WTC11 (cell line): Measurements from ENCODE around the gene GNRHR.

ENCODE experiments used
- ATF6 ChIP-seq: sonication (generic); formaldehyde crosslinking; IDR thresholded peaks from 2 replicates; pipeline ENCODE4 v1.8.1; 2023; ENCODE audit warnings: mild to moderate bottlenecking, missing genetic modification reagents
- CTCF ChIP-seq: fragments of 200-600 bp; IDR thresholded peaks from 2 replicates; pipeline ENCODE4 v1.8.0; 2022; ENCODE audit warnings: antibody characterized with exemption
- E2F5 ChIP-seq: sonication (generic); formaldehyde crosslinking; IDR thresholded peaks from 2 replicates; pipeline ENCODE4 v1.8.1; 2022; ENCODE audit warnings: mild to moderate bottlenecking, moderate library complexity, missing genetic modification reagents
- ESRRA ChIP-seq: sonication (generic); formaldehyde crosslinking; IDR thresholded peaks from 2 replicates; pipeline ENCODE4 v1.8.1; 2022; ENCODE audit warnings: mild to moderate bottlenecking, missing genetic modification reagents, borderline replicate concordance
- ETV6 ChIP-seq: sonication (generic); formaldehyde crosslinking; IDR thresholded peaks from 2 replicates; pipeline ENCODE4 v1.8.1; 2022; ENCODE audit warnings: mild to moderate bottlenecking, missing genetic modification reagents
- MAX ChIP-seq: sonication (generic); formaldehyde crosslinking; IDR thresholded peaks from 2 replicates; pipeline ENCODE4 v1.8.0; 2022; ENCODE audit warnings: mild to moderate bottlenecking, missing genetic modification reagents
- NR1H2 ChIP-seq: sonication (generic); formaldehyde crosslinking; IDR thresholded peaks from 2 replicates; pipeline ENCODE4 v1.9.0; 2021; ENCODE audit warnings: mild to moderate bottlenecking, moderate library complexity, missing genetic modification reagents
- NR2C2 ChIP-seq: sonication (generic); formaldehyde crosslinking; IDR thresholded peaks from 2 replicates; pipeline ENCODE4 v1.8.0; 2022; ENCODE audit warnings: mild to moderate bottlenecking, missing genetic modification reagents
- PRDM15 ChIP-seq: sonication (generic); formaldehyde crosslinking; IDR thresholded peaks from 2 replicates; pipeline ENCODE4 v1.8.0; 2022; ENCODE audit warnings: missing genetic modification reagents
- RELA ChIP-seq: sonication (generic); formaldehyde crosslinking; IDR thresholded peaks from 2 replicates; pipeline ENCODE4 v1.8.1; 2022; ENCODE audit warnings: missing genetic modification reagents, mild to moderate bottlenecking, borderline replicate concordance
- RORB ChIP-seq: fragments of 250-450 bp; sonication (Bioruptor Pico); IDR thresholded peaks from 2 replicates; pipeline ENCODE4 v1.9.0; 2021; ENCODE audit warnings: mild to moderate bottlenecking
- SP1 ChIP-seq: sonication (generic); formaldehyde crosslinking; conservative IDR thresholded peaks from 2 replicates; pipeline ENCODE4 v1.8.1; 2022; ENCODE audit warnings: missing genetic modification reagents
- ZBTB43 ChIP-seq: sonication (generic); formaldehyde crosslinking; IDR thresholded peaks from 2 replicates; pipeline ENCODE4 v1.8.1; 2023; ENCODE audit warnings: mild to moderate bottlenecking, missing genetic modification reagents
- ZNF138 ChIP-seq: sonication (generic); formaldehyde crosslinking; conservative IDR thresholded peaks from 2 replicates; pipeline ENCODE4 v1.8.1; 2022; ENCODE audit warnings: mild to moderate bottlenecking, moderate library complexity, missing genetic modification reagents

- TF ChIP-seq ZBTB43 (CRISPR knock-in tag) (no peak), CTCF (no peak), ETV6 (CRISPR knock-in tag) (no peak), NR2C2 (CRISPR knock-in tag) (no peak), MAX (CRISPR knock-in tag) (no peak), RORB (no peak), NR1H2 (CRISPR knock-in tag) (no peak), RELA (CRISPR knock-in tag) (no peak), PRDM15 (CRISPR knock-in tag) (no peak), ZNF138 (CRISPR knock-in tag) (no peak), SP1 (CRISPR knock-in tag) (no peak), ESRRA (CRISPR knock-in tag) (no peak), ATF6 (no peak), E2F5 (CRISPR knock-in tag) (no peak)
Observed at GRCh38 chr4:67717586-67717985, 36.6 kb downstream of the GNRHR start.
